Neural cell (in vitro differentiated cells): ENCODE data around the gene AKR1E2. TPM values are rescaled to one million over a fixed set of nuclear protein-coding genes. Genes with fewer than 3 reads are reported as not detected.

Source experiments
- H2AFZ ChIP-seq: fragments of 200-600, 300-800 bp; sonication (generic), shearing (Covaris generic); 2 replicates; pipeline ENCODE4 v1.6.0; 2014; ENCODE audit warnings: low read depth, mild to moderate bottlenecking, antibody characterized with exemption, low read length, moderate library complexity
- H3F3A ChIP-seq: fragments of 200-600 bp; shearing (Covaris generic); 2 replicates; pipeline ENCODE4 v1.6.1; 2016; ENCODE audit warnings: mild to moderate bottlenecking, moderate library complexity, mixed read lengths, antibody characterized with exemption, low read length; ENCODE audit not compliant: insufficient read depth, poor library complexity, severe bottlenecking
- H3K27ac ChIP-seq: fragments of 200-600, 300-800 bp; sonication (generic), shearing (Covaris generic); 2 replicates; pipeline ENCODE4 v1.5.1; 2014; ENCODE audit warnings: mild to moderate bottlenecking, low read length, moderate library complexity
- H3K27me3 ChIP-seq: fragments of 300-800, 200-600 bp; sonication (generic), shearing (Covaris generic); 2 replicates; pipeline ENCODE4 v1.6.0; 2014; ENCODE audit warnings: mild to moderate bottlenecking, low read depth, low read length, moderate library complexity; ENCODE audit not compliant: insufficient read depth
- H3K36me3 ChIP-seq: fragments of 300-800, 200-600 bp; sonication (generic), shearing (Covaris generic); 2 replicates; pipeline ENCODE4 v1.5.1; 2014; ENCODE audit warnings: mild to moderate bottlenecking, antibody characterized with exemption, low read length, moderate library complexity; ENCODE audit not compliant: insufficient read depth
- H3K4me2 ChIP-seq: fragments of 300-800, 200-600 bp; sonication (generic), shearing (Covaris generic); 2 replicates; pipeline ENCODE4 v1.6.0; 2014; ENCODE audit warnings: mild to moderate bottlenecking, low read length
- H3K4me3 ChIP-seq: fragments of 300-800, 200-600 bp; sonication (generic), shearing (Covaris generic); 2 replicates; pipeline ENCODE4 v1.5.1; 2014; ENCODE audit warnings: mild to moderate bottlenecking, low read length, moderate library complexity
- H3K79me2 ChIP-seq: fragments of 200-600 bp; shearing (Covaris generic); replicated peaks from 2 replicates; pipeline ENCODE4 v1.6.0; 2014; ENCODE audit warnings: mild to moderate bottlenecking, low read length, moderate library complexity; ENCODE audit not compliant: insufficient read depth
- H3K9ac ChIP-seq: fragments of 300-800, 200-600 bp; sonication (generic), shearing (Covaris generic); 2 replicates; pipeline ENCODE4 v1.6.1; 2016; ENCODE audit warnings: mild to moderate bottlenecking, low read length, mixed read lengths
- H3K9me2 ChIP-seq: fragments of 200-600 bp; shearing (Covaris generic); 2 replicates; pipeline ENCODE4 v1.6.1; 2016; ENCODE audit warnings: mild to moderate bottlenecking, low read length, mixed read lengths; ENCODE audit not compliant: insufficient read depth
- H3K9me3 ChIP-seq: fragments of 200-600, 300-800 bp; sonication (generic), shearing (Covaris generic); 2 replicates; pipeline ENCODE4 v1.6.1; 2016; ENCODE audit warnings: mild to moderate bottlenecking, mixed run types, low read length, moderate library complexity, mixed read lengths
- H4K20me1 ChIP-seq: fragments of 200-600 bp; shearing (Covaris generic); 2 replicates; pipeline ENCODE4 v1.6.1; 2016; ENCODE audit warnings: mild to moderate bottlenecking, mixed run types; ENCODE audit not compliant: insufficient read depth
- EP300 ChIP-seq: fragments of 450-650 bp; conservative IDR thresholded peaks from 2 replicates; pipeline ENCODE4 v1.6.1; 2014; ENCODE audit warnings: antibody characterized with exemption, mild to moderate bottlenecking, moderate library complexity; ENCODE audit not compliant: poor library complexity, severe bottlenecking
- EZH2 ChIP-seq: fragments of 200-600, 300-800 bp; shearing (Covaris generic), sonication (generic); IDR thresholded peaks from 2 replicates; pipeline ENCODE4 v1.6.1; 2014; ENCODE audit warnings: antibody characterized with exemption, low read length, borderline replicate concordance, mild to moderate bottlenecking; ENCODE audit not compliant: insufficient read depth, poor library complexity, severe bottlenecking
- MXI1 ChIP-seq: fragments of 450-650 bp; conservative IDR thresholded peaks from 2 replicates; pipeline ENCODE4 v1.6.1; 2014; ENCODE audit warnings: antibody characterized with exemption, mild to moderate bottlenecking; ENCODE audit not compliant: poor library complexity, severe bottlenecking
- POLR2AphosphoS5 ChIP-seq: IDR thresholded peaks from 2 replicates; pipeline ENCODE4 v1.6.1; 2012
- RAD21 ChIP-seq: fragments of 450-650 bp; conservative IDR thresholded peaks from 2 replicates; pipeline ENCODE4 v1.6.1; 2014; ENCODE audit warnings: antibody characterized with exemption, mild to moderate bottlenecking, moderate library complexity
- SMC3 ChIP-seq: fragments of 450-650 bp; conservative IDR thresholded peaks from 2 replicates; pipeline ENCODE4 v1.6.1; 2014; ENCODE audit warnings: antibody characterized with exemption, mild to moderate bottlenecking, moderate library complexity; ENCODE audit not compliant: poor library complexity
- TAF1 ChIP-seq: IDR thresholded peaks from 2 replicates; pipeline ENCODE4 v1.6.1; 2012; ENCODE audit warnings: low read depth
- polyA plus RNA-seq: library from polyadenylated mRNA; depleted of rRNA; stranded (reverse); fragments of >200 nt; gene quantifications from 2 replicates; pipeline ENCODE4 v1.2.3, GENCODE V29; 2014
- TF ChIP-seq, protein P1 (sequence below): IDR thresholded peaks from 2 replicates; pipeline ENCODE4 v1.6.1; 2012; ENCODE audit warnings: borderline replicate concordance
- TF ChIP-seq, protein P2 (sequence below): fragments of 450-650 bp; IDR thresholded peaks from 2 replicates; pipeline ENCODE4 v1.5.1; 2014; ENCODE audit warnings: antibody characterized with exemption, mild to moderate bottlenecking, moderate library complexity; ENCODE audit not compliant: poor library complexity, severe bottlenecking

Gene AKR1E2
- polyA plus RNA-seq, 1 donor from 2014 or later = not detected

DNA sequence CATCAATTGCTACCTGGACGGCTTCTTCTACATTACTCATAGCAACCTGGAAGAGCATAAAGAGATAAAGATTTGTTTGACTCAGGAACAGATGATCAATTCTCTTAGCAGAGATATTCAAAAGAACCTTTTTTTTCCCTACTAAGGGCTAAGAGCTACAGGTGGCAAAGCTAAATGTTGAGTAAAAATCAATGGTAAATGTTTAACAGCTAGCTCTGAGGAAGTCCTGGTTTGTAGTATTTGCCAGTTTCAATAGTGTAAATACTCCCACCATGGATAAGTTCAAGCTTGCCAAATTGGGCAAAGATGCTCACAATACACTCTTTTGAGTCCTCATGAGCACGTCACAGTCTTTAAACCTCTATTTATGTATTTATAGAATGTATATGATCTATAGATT, 64.0 kb downstream of the AKR1E2 start:
- Histone ChIP-seq H4K20me1 (no peaks in the 10 kb centered on the region), H3K9ac (no peak overlapping the region), H3K9me3 (no peaks in the 10 kb centered on the region), H3K79me2 (no peaks in the 10 kb centered on the region), H3F3A (no peaks in the 10 kb centered on the region), H3K36me3 (no peaks in the 10 kb centered on the region), H3K9me2 (no peaks in the 10 kb centered on the region), H3K27me3 (no peaks in the 10 kb centered on the region), H3K27ac (no peak overlapping the region), H3K4me3 (no peak overlapping the region), H2AFZ (no peak overlapping the region), H3K4me2 (no peak overlapping the region)
- no peak for TF ChIP-seq SMC3
- TF ChIP-seq POLR2AphosphoS5 = no peak
- TF ChIP-seq, protein P1, sequence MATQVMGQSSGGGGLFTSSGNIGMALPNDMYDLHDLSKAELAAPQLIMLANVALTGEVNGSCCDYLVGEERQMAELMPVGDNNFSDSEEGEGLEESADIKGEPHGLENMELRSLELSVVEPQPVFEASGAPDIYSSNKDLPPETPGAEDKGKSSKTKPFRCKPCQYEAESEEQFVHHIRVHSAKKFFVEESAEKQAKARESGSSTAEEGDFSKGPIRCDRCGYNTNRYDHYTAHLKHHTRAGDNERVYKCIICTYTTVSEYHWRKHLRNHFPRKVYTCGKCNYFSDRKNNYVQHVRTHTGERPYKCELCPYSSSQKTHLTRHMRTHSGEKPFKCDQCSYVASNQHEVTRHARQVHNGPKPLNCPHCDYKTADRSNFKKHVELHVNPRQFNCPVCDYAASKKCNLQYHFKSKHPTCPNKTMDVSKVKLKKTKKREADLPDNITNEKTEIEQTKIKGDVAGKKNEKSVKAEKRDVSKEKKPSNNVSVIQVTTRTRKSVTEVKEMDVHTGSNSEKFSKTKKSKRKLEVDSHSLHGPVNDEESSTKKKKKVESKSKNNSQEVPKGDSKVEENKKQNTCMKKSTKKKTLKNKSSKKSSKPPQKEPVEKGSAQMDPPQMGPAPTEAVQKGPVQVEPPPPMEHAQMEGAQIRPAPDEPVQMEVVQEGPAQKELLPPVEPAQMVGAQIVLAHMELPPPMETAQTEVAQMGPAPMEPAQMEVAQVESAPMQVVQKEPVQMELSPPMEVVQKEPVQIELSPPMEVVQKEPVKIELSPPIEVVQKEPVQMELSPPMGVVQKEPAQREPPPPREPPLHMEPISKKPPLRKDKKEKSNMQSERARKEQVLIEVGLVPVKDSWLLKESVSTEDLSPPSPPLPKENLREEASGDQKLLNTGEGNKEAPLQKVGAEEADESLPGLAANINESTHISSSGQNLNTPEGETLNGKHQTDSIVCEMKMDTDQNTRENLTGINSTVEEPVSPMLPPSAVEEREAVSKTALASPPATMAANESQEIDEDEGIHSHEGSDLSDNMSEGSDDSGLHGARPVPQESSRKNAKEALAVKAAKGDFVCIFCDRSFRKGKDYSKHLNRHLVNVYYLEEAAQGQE = no peak
- no peak for TF ChIP-seq EZH2
- no peak for TF ChIP-seq EP300
- no peak for TF ChIP-seq TAF1
- TF ChIP-seq, protein P2, sequence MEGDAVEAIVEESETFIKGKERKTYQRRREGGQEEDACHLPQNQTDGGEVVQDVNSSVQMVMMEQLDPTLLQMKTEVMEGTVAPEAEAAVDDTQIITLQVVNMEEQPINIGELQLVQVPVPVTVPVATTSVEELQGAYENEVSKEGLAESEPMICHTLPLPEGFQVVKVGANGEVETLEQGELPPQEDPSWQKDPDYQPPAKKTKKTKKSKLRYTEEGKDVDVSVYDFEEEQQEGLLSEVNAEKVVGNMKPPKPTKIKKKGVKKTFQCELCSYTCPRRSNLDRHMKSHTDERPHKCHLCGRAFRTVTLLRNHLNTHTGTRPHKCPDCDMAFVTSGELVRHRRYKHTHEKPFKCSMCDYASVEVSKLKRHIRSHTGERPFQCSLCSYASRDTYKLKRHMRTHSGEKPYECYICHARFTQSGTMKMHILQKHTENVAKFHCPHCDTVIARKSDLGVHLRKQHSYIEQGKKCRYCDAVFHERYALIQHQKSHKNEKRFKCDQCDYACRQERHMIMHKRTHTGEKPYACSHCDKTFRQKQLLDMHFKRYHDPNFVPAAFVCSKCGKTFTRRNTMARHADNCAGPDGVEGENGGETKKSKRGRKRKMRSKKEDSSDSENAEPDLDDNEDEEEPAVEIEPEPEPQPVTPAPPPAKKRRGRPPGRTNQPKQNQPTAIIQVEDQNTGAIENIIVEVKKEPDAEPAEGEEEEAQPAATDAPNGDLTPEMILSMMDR = no peak
- TF ChIP-seq RAD21 = no peak
- TF ChIP-seq MXI1 = no peak

DNA sequence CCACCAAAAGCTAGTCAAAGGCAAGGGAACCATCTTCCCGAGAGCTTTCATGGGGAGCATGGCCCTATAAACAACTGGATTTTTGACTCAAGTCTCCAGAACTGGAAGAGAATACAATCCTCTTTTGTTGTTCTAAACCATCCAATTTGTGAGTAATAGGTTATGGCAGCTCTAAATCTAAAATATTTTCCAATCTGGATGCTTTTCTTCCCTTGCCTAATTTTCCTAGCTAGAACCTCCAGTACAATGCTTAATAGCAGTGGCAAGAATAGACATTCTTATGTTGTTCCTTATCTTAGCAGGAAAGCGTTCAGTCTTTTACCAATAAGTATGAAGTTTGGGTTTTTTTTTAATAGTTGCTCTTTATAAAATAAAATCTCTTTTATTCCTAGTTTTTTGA, 66.7 kb downstream of the AKR1E2 start:
- H3K79me2 ChIP-seq = no peaks in the 10 kb centered on the region
- H3K9me3 ChIP-seq = no peaks in the 10 kb centered on the region
- no peak overlapping the region for H3K9ac ChIP-seq
- no peaks in the 10 kb centered on the region for H3K36me3 ChIP-seq
- no peak overlapping the region for H3K4me3 ChIP-seq
- TF ChIP-seq, protein P2 = no peak
- no peak for TF ChIP-seq RAD21
- TF ChIP-seq EZH2 = no peak
- no peak for TF ChIP-seq EP300
- no peak overlapping the region for H2AFZ ChIP-seq
- no peaks in the 10 kb centered on the region for H4K20me1 ChIP-seq
- no peaks in the 10 kb centered on the region for H3K9me2 ChIP-seq
- H3F3A ChIP-seq = no peaks in the 10 kb centered on the region
- no peaks in the 10 kb centered on the region for H3K27me3 ChIP-seq
- no peak overlapping the region for H3K4me2 ChIP-seq
- no peak overlapping the region for H3K27ac ChIP-seq
